GM12878 (cell line): Measurements from ENCODE around the gene IDI1. TPM values are rescaled to one million over a fixed set of nuclear protein-coding genes. Genes with fewer than 3 reads are reported as not detected.

Experiments used
- BHLHE40 ChIP-seq, 2 experiments: fragments of 450-650 bp in 1 of 2; IDR thresholded peaks; 2 replicates each; pipeline ENCODE4 v1.6.1; 2011 to 2017; ENCODE audit warnings: low read depth in 2 of 2, borderline replicate concordance in 1 of 2, improper control_type of control experiment in 1 of 2, low read length in 1 of 2, mild to moderate bottlenecking in 1 of 2
- CEBPB ChIP-seq, 2 experiments: fragments of 150-350 bp in 1 of 2; IDR thresholded peaks; 2 replicates each; pipeline ENCODE4 v1.6.1; 2012 to 2014; ENCODE audit warnings: low read depth in 2 of 2, low read length in 2 of 2, borderline replicate concordance in 1 of 2, inconsistent platforms in 1 of 2
- CREB1 ChIP-seq: IDR thresholded peaks from 2 replicates; pipeline ENCODE4 v1.6.1; 2012; ENCODE audit warnings: low read depth, mild to moderate bottlenecking, inconsistent platforms
- CREM ChIP-seq: IDR thresholded peaks from 2 replicates; pipeline ENCODE4 v1.6.1; 2014; ENCODE audit warnings: antibody characterized with exemption, low read depth
- CUX1 ChIP-seq: IDR thresholded peaks from 2 replicates; pipeline ENCODE4 v1.6.1; 2012; ENCODE audit warnings: improper control_type of control experiment, low read depth, low read length; ENCODE audit not compliant: insufficient replicate concordance
- DPF2 ChIP-seq: fragments of 450-650 bp; IDR thresholded peaks from 2 replicates; pipeline ENCODE4 v1.6.1; 2017; ENCODE audit warnings: mild to moderate bottlenecking
- EP300 ChIP-seq, 2 experiments: fragments of 150-350 bp in 1 of 2; IDR thresholded peaks; 2 replicates each; pipeline ENCODE4 v1.6.1; 2011 to 2012; ENCODE audit warnings: low read depth in 2 of 2, low read length in 2 of 2, borderline replicate concordance in 1 of 2, improper control_type of control experiment in 1 of 2, inconsistent platforms in 1 of 2; ENCODE audit not compliant: control insufficient read depth in 1 of 2
- KDM1A ChIP-seq: fragments of 200-600 bp; sonication (generic); IDR thresholded peaks from 2 replicates; pipeline ENCODE4 v1.6.1; 2016; ENCODE audit warnings: borderline replicate concordance
- LARP7 ChIP-seq: fragments of 450-650 bp; IDR thresholded peaks from 2 replicates; pipeline ENCODE4 v1.6.1; 2017; ENCODE audit warnings: mild to moderate bottlenecking
- MEF2A ChIP-seq: IDR thresholded peaks from 2 replicates; pipeline ENCODE4 v1.6.1; 2011; ENCODE audit warnings: low read depth, mild to moderate bottlenecking, low read length, moderate library complexity; ENCODE audit not compliant: insufficient read depth
- MEF2B ChIP-seq: fragments of 450-650 bp; IDR thresholded peaks from 2 replicates; pipeline ENCODE4 v1.6.1; 2018; ENCODE audit warnings: mild to moderate bottlenecking, moderate library complexity; ENCODE audit not compliant: partially characterized antibody, poor library complexity, severe bottlenecking
- MTA3 ChIP-seq: IDR thresholded peaks from 2 replicates; pipeline ENCODE4 v1.6.1; 2012; ENCODE audit warnings: low read length, inconsistent platforms, borderline replicate concordance
- NFXL1 ChIP-seq: fragments of 450-650 bp; IDR thresholded peaks from 2 replicates; pipeline ENCODE4 v1.6.1; 2017; ENCODE audit warnings: antibody characterized with exemption, mild to moderate bottlenecking, borderline replicate concordance
- RAD51 ChIP-seq: fragments of 450-650 bp; IDR thresholded peaks from 2 replicates; pipeline ENCODE4 v1.6.1; 2016; ENCODE audit warnings: moderate library complexity, mild to moderate bottlenecking, inconsistent platforms
- RCOR1 ChIP-seq: conservative IDR thresholded peaks from 2 replicates; pipeline ENCODE4 v1.6.1; 2012; ENCODE audit warnings: low read depth, low read length, improper control_type of control experiment
- SIN3A ChIP-seq: IDR thresholded peaks from 2 replicates; pipeline ENCODE4 v1.6.1; 2012; ENCODE audit warnings: low read depth, low read length, improper control_type of control experiment
- SMAD1 ChIP-seq: fragments of 450-650 bp; IDR thresholded peaks from 2 replicates; pipeline ENCODE4 v1.6.1; 2018; ENCODE audit warnings: mild to moderate bottlenecking, low read depth; ENCODE audit not compliant: partially characterized antibody
- SMC3 ChIP-seq: IDR thresholded peaks from 2 replicates; pipeline ENCODE4 v1.6.1; 2011; ENCODE audit warnings: low read length, improper control_type of control experiment, borderline replicate concordance
- ZNF622 ChIP-seq: fragments of 450-650 bp; IDR thresholded peaks from 2 replicates; pipeline ENCODE4 v1.6.1; 2017; ENCODE audit warnings: mild to moderate bottlenecking, inconsistent platforms
- polyA plus RNA-seq, 11 experiments: library from polyadenylated mRNA; depleted of rRNA in 4 of 11; unstranded in 6 of 11; stranded (reverse) in 5 of 11; fragments of >200 nt; fragmentation: Nextera tagmentation in 4 of 11; fragmentation: Illumina TruSeq in 1 of 11; extraction: Ambion mirVana in 4 of 11; extraction: Trizol in 1 of 11; gene quantifications; 1 replicate in 1 of 11; 2 replicates in 10 of 11; pipeline versions ENCODE4 v1.2.1 to v1.2.3, GENCODE V29; 2011 to 2016; ENCODE audit warnings: inconsistent platforms in 2 of 11, missing spikeins in 2 of 11, low read depth in 1 of 11
- total RNA-seq, 4 experiments: library from RNA; depleted of rRNA in 3 of 4; stranded (reverse); fragments of >200 nt in 3 of 4; fragmentation: Illumina TruSeq in 1 of 4; extraction: Trizol in 1 of 4; gene quantifications; 2 replicates each; pipeline versions ENCODE4 v1.2.1 to v1.2.3, GENCODE V29; 2013 to 2021
- TF ChIP-seq, protein P1 (sequence below): fragments of 450-650 bp; IDR thresholded peaks from 2 replicates; pipeline ENCODE4 v1.6.1; 2017; ENCODE audit warnings: mild to moderate bottlenecking, moderate library complexity
- TF ChIP-seq, protein P2 (sequence below): fragments of 450-650 bp; IDR thresholded peaks from 2 replicates; pipeline ENCODE4 v1.6.1; 2014; ENCODE audit warnings: mild to moderate bottlenecking

The IDI1 gene
- total and polyA plus RNA-seq, 10 of the 15 experiments (the other 5 are each of a cell fraction or from before 2014, with no cell fraction given), result 85.5 to 223 (median 157) TPM

DNA sequence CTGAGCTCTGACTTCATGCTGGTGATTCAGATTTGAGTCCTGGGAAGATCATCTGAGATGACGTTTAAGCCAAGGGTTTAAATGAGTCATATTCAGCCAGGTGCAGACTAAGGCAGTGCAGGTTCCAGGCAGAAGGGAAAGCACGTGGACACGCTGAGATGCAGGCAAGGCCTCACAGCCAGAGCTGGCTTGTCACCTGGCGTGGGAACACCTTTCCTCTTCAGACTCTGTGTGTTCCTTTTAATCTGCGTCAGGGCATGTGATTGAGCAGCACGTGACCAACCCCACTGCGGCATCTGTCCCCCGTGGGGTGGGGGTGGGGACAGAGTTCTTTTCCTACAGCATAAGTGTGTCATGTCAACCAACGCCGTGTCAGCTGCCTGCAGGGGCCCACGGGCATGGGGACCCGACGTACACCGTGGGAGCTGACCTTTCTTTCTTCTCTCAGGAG lies 12.6 kb downstream of the IDI1 start (continued):
- TF ChIP-seq, protein P1, sequence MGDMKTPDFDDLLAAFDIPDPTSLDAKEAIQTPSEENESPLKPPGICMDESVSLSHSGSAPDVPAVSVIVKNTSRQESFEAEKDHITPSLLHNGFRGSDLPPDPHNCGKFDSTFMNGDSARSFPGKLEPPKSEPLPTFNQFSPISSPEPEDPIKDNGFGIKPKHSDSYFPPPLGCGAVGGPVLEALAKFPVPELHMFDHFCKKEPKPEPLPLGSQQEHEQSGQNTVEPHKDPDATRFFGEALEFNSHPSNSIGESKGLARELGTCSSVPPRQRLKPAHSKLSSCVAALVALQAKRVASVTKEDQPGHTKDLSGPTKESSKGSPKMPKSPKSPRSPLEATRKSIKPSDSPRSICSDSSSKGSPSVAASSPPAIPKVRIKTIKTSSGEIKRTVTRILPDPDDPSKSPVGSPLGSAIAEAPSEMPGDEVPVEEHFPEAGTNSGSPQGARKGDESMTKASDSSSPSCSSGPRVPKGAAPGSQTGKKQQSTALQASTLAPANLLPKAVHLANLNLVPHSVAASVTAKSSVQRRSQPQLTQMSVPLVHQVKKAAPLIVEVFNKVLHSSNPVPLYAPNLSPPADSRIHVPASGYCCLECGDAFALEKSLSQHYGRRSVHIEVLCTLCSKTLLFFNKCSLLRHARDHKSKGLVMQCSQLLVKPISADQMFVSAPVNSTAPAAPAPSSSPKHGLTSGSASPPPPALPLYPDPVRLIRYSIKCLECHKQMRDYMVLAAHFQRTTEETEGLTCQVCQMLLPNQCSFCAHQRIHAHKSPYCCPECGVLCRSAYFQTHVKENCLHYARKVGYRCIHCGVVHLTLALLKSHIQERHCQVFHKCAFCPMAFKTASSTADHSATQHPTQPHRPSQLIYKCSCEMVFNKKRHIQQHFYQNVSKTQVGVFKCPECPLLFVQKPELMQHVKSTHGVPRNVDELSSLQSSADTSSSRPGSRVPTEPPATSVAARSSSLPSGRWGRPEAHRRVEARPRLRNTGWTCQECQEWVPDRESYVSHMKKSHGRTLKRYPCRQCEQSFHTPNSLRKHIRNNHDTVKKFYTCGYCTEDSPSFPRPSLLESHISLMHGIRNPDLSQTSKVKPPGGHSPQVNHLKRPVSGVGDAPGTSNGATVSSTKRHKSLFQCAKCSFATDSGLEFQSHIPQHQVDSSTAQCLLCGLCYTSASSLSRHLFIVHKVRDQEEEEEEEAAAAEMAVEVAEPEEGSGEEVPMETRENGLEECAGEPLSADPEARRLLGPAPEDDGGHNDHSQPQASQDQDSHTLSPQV, result no peak
- TF ChIP-seq MEF2B, result peak; percentile 60
- no peak for TF ChIP-seq DPF2
- peak; percentile 65; the same call in 1 of the 2 replicates for TF ChIP-seq RAD51
- no peak for TF ChIP-seq RCOR1
- peak; percentile 57; a peak in 2 of 4 replicates for TF ChIP-seq BHLHE40 (IDR thresholded peaks at IDR 0.05; ENCODE audit: borderline replicate concordance in 1 of 2, low read depth in 2 of 2, low read length in 1 of 2)
- TF ChIP-seq, protein P2, sequence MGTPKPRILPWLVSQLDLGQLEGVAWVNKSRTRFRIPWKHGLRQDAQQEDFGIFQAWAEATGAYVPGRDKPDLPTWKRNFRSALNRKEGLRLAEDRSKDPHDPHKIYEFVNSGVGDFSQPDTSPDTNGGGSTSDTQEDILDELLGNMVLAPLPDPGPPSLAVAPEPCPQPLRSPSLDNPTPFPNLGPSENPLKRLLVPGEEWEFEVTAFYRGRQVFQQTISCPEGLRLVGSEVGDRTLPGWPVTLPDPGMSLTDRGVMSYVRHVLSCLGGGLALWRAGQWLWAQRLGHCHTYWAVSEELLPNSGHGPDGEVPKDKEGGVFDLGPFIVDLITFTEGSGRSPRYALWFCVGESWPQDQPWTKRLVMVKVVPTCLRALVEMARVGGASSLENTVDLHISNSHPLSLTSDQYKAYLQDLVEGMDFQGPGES, result no peak
- TF ChIP-seq EP300 (IDR thresholded peaks at IDR 0.05; ENCODE audit: borderline replicate concordance in 1 of 2, control insufficient read depth in 1 of 2, low read depth in 2 of 2, low read length in 2 of 2), result no peak
- no peak for TF ChIP-seq LARP7
- TF ChIP-seq CUX1, result no peak
- TF ChIP-seq SIN3A, result no peak
- TF ChIP-seq SMAD1, result no peak
- TF ChIP-seq ZNF622, result no peak
- TF ChIP-seq MTA3, result 0 out of 2 replicates have a peak, but pooled peaks have one; percentile 14
- TF ChIP-seq CREB1, result peak; percentile 46; the same call in 1 of the 2 replicates
- no peak for TF ChIP-seq SMC3
- TF ChIP-seq CREM, result peak; percentile 49
- TF ChIP-seq KDM1A, result no peak
- no peak for TF ChIP-seq CEBPB (IDR thresholded peaks at IDR 0.05; ENCODE audit: borderline replicate concordance in 1 of 2, low read depth in 2 of 2, low read length in 2 of 2)
- no peak for TF ChIP-seq MEF2A
- TF ChIP-seq NFXL1, result no peak
